ENCODE results near the gene ADAM33.

DNA sequence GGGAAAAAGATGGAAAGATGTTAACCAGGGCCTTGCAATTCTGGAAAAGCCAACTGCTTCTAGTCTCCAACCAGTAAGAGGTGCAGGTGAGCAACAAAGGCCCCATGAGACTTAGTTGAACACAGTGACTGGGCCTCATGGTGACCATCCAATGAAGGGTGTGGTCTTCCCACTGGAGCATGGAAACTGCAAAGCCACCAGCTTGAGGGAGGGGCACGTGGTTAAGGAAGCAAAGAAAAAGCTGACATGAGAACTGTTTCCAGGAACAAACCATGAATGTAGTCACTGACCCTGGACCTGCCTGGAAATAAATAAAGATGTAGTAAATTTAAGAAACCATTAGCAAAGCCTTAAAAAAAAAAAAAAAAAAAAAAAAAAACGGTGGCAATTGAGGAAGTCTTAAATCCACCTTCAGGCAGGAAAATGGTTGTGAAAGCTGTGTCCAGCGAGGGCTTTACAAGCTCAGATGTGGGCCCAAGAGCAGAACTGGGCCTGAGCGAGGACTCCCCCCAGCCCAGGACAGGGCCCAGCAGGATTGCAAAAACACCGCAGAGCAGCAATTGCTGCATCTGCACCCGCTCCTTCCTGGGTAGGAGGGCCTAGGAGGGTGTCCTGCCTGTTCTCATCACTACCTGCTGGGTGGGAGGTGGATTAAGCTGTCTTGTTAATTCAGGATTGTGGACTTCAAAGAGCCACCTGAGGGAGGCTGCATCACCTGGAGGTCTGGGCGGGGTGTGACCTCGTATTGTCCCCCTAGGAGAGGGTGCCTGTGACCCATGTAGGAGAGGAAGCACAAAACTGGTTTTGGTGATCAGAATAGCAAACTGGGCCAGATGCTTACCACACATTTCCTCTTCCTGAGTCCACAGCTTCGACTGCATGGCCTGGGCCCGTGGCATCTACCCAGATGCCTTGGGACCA lies 28.9 kb downstream of the ADAM33 start:
- TF ChIP-seq GATA3 (IDR thresholded peaks at IDR 0.05; ENCODE audit: low read depth, low read length) = no peak
- no peak for TF ChIP-seq GATA2 (IDR thresholded peaks at IDR 0.05; ENCODE audit: low read depth, low read length)
